Measurements from ENCODE around the gene MBOAT1. TPM values are rescaled to one million over a fixed set of nuclear protein-coding genes. Genes with fewer than 3 reads are reported as not detected.

MBOAT1 gene
- total RNA-seq, 1 donor from 2014 or later: 6.6 TPM

GRCh38 chr6:20135677-20136268 lies 76.5 kb downstream of the MBOAT1 start:
- no peaks in the 10 kb centered on the region for H3K4me1 Mint-ChIP-seq (ENCODE audit: unreplicated experiment)
- no peak for DNase-seq (ENCODE audit: extremely low spot score, unreplicated experiment)
- no peak overlapping the region for H3K4me3 Mint-ChIP-seq (ENCODE audit: unreplicated experiment)
- H3K9me3 Mint-ChIP-seq (ENCODE audit: unreplicated experiment): no peaks in the 10 kb centered on the region
- H3K36me3 Mint-ChIP-seq (ENCODE audit: unreplicated experiment): no peaks in the 10 kb centered on the region
- no peaks in the 10 kb centered on the region for H3K27me3 Mint-ChIP-seq (ENCODE audit: unreplicated experiment)
- H3K27ac Mint-ChIP-seq (ENCODE audit: unreplicated experiment): no peak overlapping the region
- no peak for TF ChIP-seq CTCF (IDR thresholded peaks at IDR 0.05)

- H3K27me3 Mint-ChIP-seq (ENCODE audit: unreplicated experiment): no peaks in the 10 kb centered on the region
- no peak overlapping the region for H3K27ac Mint-ChIP-seq (ENCODE audit: unreplicated experiment)
- H3K4me3 Mint-ChIP-seq (ENCODE audit: unreplicated experiment): no peak overlapping the region
- H3K4me1 Mint-ChIP-seq (ENCODE audit: unreplicated experiment): peaks cover 2% of the 10 kb centered on the region
- H3K36me3 Mint-ChIP-seq (ENCODE audit: unreplicated experiment): no peaks in the 10 kb centered on the region
- no peak for TF ChIP-seq CTCF (IDR thresholded peaks at IDR 0.05)
- no peaks in the 10 kb centered on the region for H3K9me3 Mint-ChIP-seq (ENCODE audit: unreplicated experiment)
- DNase-seq (ENCODE audit: extremely low spot score, unreplicated experiment): no peak
Observed at GRCh38 chr6:20134613-20135012, 77.7 kb downstream of the MBOAT1 start.

GRCh38 chr6:20129290-20130088 lies 82.8 kb downstream of the MBOAT1 start:
- DNase-seq (ENCODE audit: extremely low spot score, unreplicated experiment): no peak
- Mint-ChIP-seq H3K4me1 (ENCODE audit: unreplicated experiment) (peaks cover 8% of the 10 kb centered on the region), H3K4me3 (ENCODE audit: unreplicated experiment) (no peak overlapping the region), H3K27me3 (ENCODE audit: unreplicated experiment) (no peaks in the 10 kb centered on the region), H3K36me3 (ENCODE audit: unreplicated experiment) (no peaks in the 10 kb centered on the region), H3K9me3 (ENCODE audit: unreplicated experiment) (no peaks in the 10 kb centered on the region), H3K27ac (ENCODE audit: unreplicated experiment) (no peak overlapping the region)
- TF ChIP-seq CTCF (IDR thresholded peaks at IDR 0.05): no peak

- peaks cover 5% of the 10 kb centered on the region for H3K36me3 Mint-ChIP-seq (ENCODE audit: unreplicated experiment)
- H3K4me1 Mint-ChIP-seq (ENCODE audit: unreplicated experiment): peaks cover 8% of the 10 kb centered on the region
- no peak overlapping the region for H3K27ac Mint-ChIP-seq (ENCODE audit: unreplicated experiment)
- no peak for TF ChIP-seq CTCF (IDR thresholded peaks at IDR 0.05)
- no peak for DNase-seq (ENCODE audit: extremely low spot score, unreplicated experiment)
- no peaks in the 10 kb centered on the region for H3K27me3 Mint-ChIP-seq (ENCODE audit: unreplicated experiment)
- H3K9me3 Mint-ChIP-seq (ENCODE audit: unreplicated experiment): no peaks in the 10 kb centered on the region
- no peak overlapping the region for H3K4me3 Mint-ChIP-seq (ENCODE audit: unreplicated experiment)
Observed at GRCh38 chr6:20128018-20128417, 84.3 kb downstream of the MBOAT1 start.
